Calu3 (cell line): ENCODE results near the gene PLA2G2C. TPM values are rescaled to one million over a fixed set of nuclear protein-coding genes. Genes with fewer than 3 reads are reported as not detected.

Experiments used
- BruUV-seq: library from RNA; stranded (reverse); fragments of 400-500 nt; replicated peaks from 2 replicates; lab custom pipeline; 2021; lab: Mats Ljungman, UMichigan
- CTCF ChIA-PET: fragments of 300-600 bp; sonication (Branson Sonifier 250); formaldehyde crosslinking; loops from one replicate; lab custom pipeline; 2022; ENCODE audit warnings: antibody characterized with exemption; lab: Charles Lee
- DNase-seq: peaks from one replicate; pipeline ENCODE4 v3.0.0; 2022
- H3K27ac Mint-ChIP-seq: one replicate; pipeline ENCODE4 v1.8.0; 2022; ENCODE audit warnings: mixed read lengths; ENCODE audit not compliant: unreplicated experiment
- H3K27me3 Mint-ChIP-seq: one replicate; pipeline ENCODE4 v1.8.0; 2022; ENCODE audit warnings: mixed read lengths; ENCODE audit not compliant: unreplicated experiment
- H3K36me3 Mint-ChIP-seq: one replicate; pipeline ENCODE4 v1.8.0; 2022; ENCODE audit warnings: mild to moderate bottlenecking, moderate library complexity, mixed read lengths; ENCODE audit not compliant: insufficient read depth, unreplicated experiment
- H3K4me1 Mint-ChIP-seq: one replicate; pipeline ENCODE4 v1.8.0; 2022; ENCODE audit warnings: mild to moderate bottlenecking, low read depth, mixed read lengths; ENCODE audit not compliant: unreplicated experiment
- H3K4me3 Mint-ChIP-seq: one replicate; pipeline ENCODE4 v1.8.0; 2022; ENCODE audit warnings: mild to moderate bottlenecking, low read depth, moderate library complexity, mixed read lengths; ENCODE audit not compliant: unreplicated experiment
- H3K9me3 Mint-ChIP-seq: one replicate; pipeline ENCODE4 v1.8.0; 2022; ENCODE audit warnings: low read depth, mixed read lengths; ENCODE audit not compliant: unreplicated experiment
- CTCF ChIP-seq: fragments of 200-600 bp; IDR thresholded peaks from one replicate; pipeline ENCODE4 v1.8.0; 2022; ENCODE audit warnings: antibody characterized with exemption; ENCODE audit not compliant: unreplicated experiment
- intact Hi-C: fragments of 100-400 bp; cut with micrococcal nuclease; formaldehyde crosslinking; loops from one replicate; pipeline ENCODE4 v1.10.0; 2022; ENCODE audit not compliant: unreplicated experiment
- total RNA-seq: library from RNA; stranded (reverse); gene quantifications from 2 replicates; pipeline ENCODE4 v1.2.3, GENCODE V29; 2022

Gene PLA2G2C
- total RNA-seq, 1 experiment from 2014 or later, result not detected

GRCh38 chr1:20138346-20138745 lies 48.0 kb downstream of the PLA2G2C start:
- H3K36me3 Mint-ChIP-seq, result peaks cover 7% of the 10 kb centered on the region
- no TSS peak for BruUV-seq
- peaks cover 22% of the 10 kb centered on the region for H3K4me1 Mint-ChIP-seq
- H3K9me3 Mint-ChIP-seq, result no peaks in the 10 kb centered on the region
- no peak for TF ChIP-seq CTCF
- CTCF ChIA-PET, result no interaction called here
- no peaks in the 10 kb centered on the region for H3K27me3 Mint-ChIP-seq
- DNase-seq, result no peak
- no peak overlapping the region for H3K4me3 Mint-ChIP-seq
- intact Hi-C loops, result no loop called here
- no peak overlapping the region for H3K27ac Mint-ChIP-seq

- BruUV-seq, result no TSS peak
- H3K27me3 Mint-ChIP-seq, result no peaks in the 10 kb centered on the region
- no peak overlapping the region for H3K4me3 Mint-ChIP-seq
- intact Hi-C loops, result no loop called here
- TF ChIP-seq CTCF, result no peak
- peak overlapping the region; percentile 63 for H3K27ac Mint-ChIP-seq
- H3K36me3 Mint-ChIP-seq, result peaks cover 7% of the 10 kb centered on the region
- no peaks in the 10 kb centered on the region for H3K9me3 Mint-ChIP-seq
- peaks cover 22% of the 10 kb centered on the region for H3K4me1 Mint-ChIP-seq
- CTCF ChIA-PET, result no interaction called here
- no peak for DNase-seq
These were observed 48.7 kb downstream of the PLA2G2C start for GRCh38 chr1:20137604-20138003.

- no TSS peak for BruUV-seq
- peak; percentile 54 for DNase-seq
- CTCF ChIA-PET, result no interaction called here
- Mint-ChIP-seq H3K9me3 (no peaks in the 10 kb centered on the region), H3K27me3 (no peaks in the 10 kb centered on the region), H3K4me3 (no peak overlapping the region), H3K4me1 (peaks cover 22% of the 10 kb centered on the region), H3K36me3 (peaks cover 7% of the 10 kb centered on the region), H3K27ac (peak overlapping the region; percentile 63)
- TF ChIP-seq CTCF, result no peak
- intact Hi-C loops, result no loop called here
These were observed 49.3 kb downstream of the PLA2G2C start for GRCh38 chr1:20137055-20137454.

- intact Hi-C loops, result no loop called here
- no peak for TF ChIP-seq CTCF
- H3K4me3 Mint-ChIP-seq, result no peak overlapping the region
- no peak for DNase-seq
- H3K27ac Mint-ChIP-seq, result no peak overlapping the region
- peaks cover 22% of the 10 kb centered on the region for H3K4me1 Mint-ChIP-seq
- H3K36me3 Mint-ChIP-seq, result peaks cover 7% of the 10 kb centered on the region
- CTCF ChIA-PET, result interaction anchor here (0.6 kb wide), 1 partner anchor 76 kb away, joined by 3 read pairs; no protein-coding TSS in a partner anchor
- BruUV-seq, result no TSS peak
- no peaks in the 10 kb centered on the region for H3K9me3 Mint-ChIP-seq
- no peaks in the 10 kb centered on the region for H3K27me3 Mint-ChIP-seq
These were observed 50.1 kb downstream of the PLA2G2C start for GRCh38 chr1:20136249-20136648.
